CD4-positive, alpha-beta T cell (primary cell): ENCODE data around the gene JADE3. TPM values are rescaled to one million over a fixed set of nuclear protein-coding genes. Genes with fewer than 3 reads are reported as not detected.
A peak's percentile ranks its signal among the peaks of the same experiment; 100 is the strongest.

Experiments
- ATAC-seq: fragments of 200-7000 bp; cut with Tn5 transposase; one replicate; pipeline ENCODE4 v1.10.0; 2022; ENCODE audit warnings: mild to moderate bottlenecking; ENCODE audit not compliant: poor library complexity
- CTCF ChIA-PET: fragments of 350-600 bp; sonication (Branson Sonifier 250); formaldehyde crosslinking; loops from one replicate; lab custom pipeline; 2021; ENCODE audit warnings: antibody characterized with exemption, inconsistent platforms; lab: Charles Lee
- POLR2A ChIA-PET: fragments of 350-600 bp; sonication (Branson Sonifier 250); formaldehyde crosslinking; loops from one replicate; lab custom pipeline; 2021; ENCODE audit warnings: antibody characterized with exemption, inconsistent platforms; lab: Charles Lee
- DNase-seq, 14 experiments: peaks; one replicate each; pipeline ENCODE4 v3.0.0-alpha.2; 2013 to 2020; ENCODE audit warnings: mixed read lengths in 2 of 14
- H3K27ac ChIP-seq, 2 donors: one replicate each; pipeline versions ENCODE4 v1.5.1 to v1.7.0; 2013; ENCODE audit warnings: low read length in 2 of 2, low read depth in 1 of 2, mild to moderate bottlenecking in 1 of 2
- H3K27me3 ChIP-seq, 2 experiments: 1 replicate in 1 of 2; 2 replicates in 1 of 2; pipeline versions ENCODE4 v1.6.1 to v1.7.0; 2013; ENCODE audit warnings: low read length in 2 of 2, control low read depth in 1 of 2, mild to moderate bottlenecking in 1 of 2, moderate library complexity in 1 of 2; ENCODE audit not compliant: insufficient read depth in 2 of 2, control insufficient read depth in 1 of 2
- H3K36me3 ChIP-seq: one replicate; pipeline ENCODE4 v1.6.1; 2013; ENCODE audit warnings: low read length, control low read depth; ENCODE audit not compliant: insufficient read depth
- H3K4me1 ChIP-seq: one replicate; pipeline ENCODE4 v1.6.1; 2013; ENCODE audit warnings: low read length, control low read depth; ENCODE audit not compliant: insufficient read depth
- H3K4me3 ChIP-seq: one replicate; pipeline ENCODE4 v1.5.1; 2013; ENCODE audit warnings: mild to moderate bottlenecking, low read length, moderate library complexity
- H3K9me3 ChIP-seq, 2 experiments: 1 replicate in 1 of 2; 2 replicates in 1 of 2; pipeline versions ENCODE4 v1.6.1 to v1.7.0; 2013; ENCODE audit warnings: low read length in 2 of 2, mild to moderate bottlenecking in 2 of 2, control low read depth in 1 of 2, moderate library complexity in 1 of 2; ENCODE audit not compliant: control insufficient read depth in 1 of 2, insufficient read depth in 1 of 2
- H3K27ac Mint-ChIP-seq: one replicate; pipeline ENCODE4 v1.8.0; 2020; ENCODE audit warnings: mixed read lengths
- H3K27me3 Mint-ChIP-seq: one replicate; pipeline ENCODE4 v1.8.0; 2021; ENCODE audit warnings: mixed read lengths
- H3K36me3 Mint-ChIP-seq: one replicate; pipeline ENCODE4 v1.8.0; 2021; ENCODE audit warnings: low read depth, mixed read lengths
- H3K4me1 Mint-ChIP-seq: one replicate; pipeline ENCODE4 v1.8.0; 2021; ENCODE audit warnings: low read depth, mixed read lengths
- H3K4me3 Mint-ChIP-seq: one replicate; pipeline ENCODE4 v1.8.0; 2020; ENCODE audit warnings: mild to moderate bottlenecking, mixed read lengths
- H3K9me3 Mint-ChIP-seq: one replicate; pipeline ENCODE4 v1.8.0; 2020; ENCODE audit warnings: mixed read lengths
- intact Hi-C, 2 experiments: fragments of 100-400 bp; cut with DNase I in 1 of 2; cut with micrococcal nuclease in 1 of 2; formaldehyde crosslinking; loops; one replicate each; pipeline versions ENCODE4 v1.15.1 to v1.9.0; 2023 to 2025; cut with DNase I, micrococcal nuclease
- total RNA-seq, 174 experiments: library from RNA in 2 of 174; stranded (reverse) in 2 of 174; gene quantifications; one replicate each; pipeline ENCODE4 v1.2.3 and lab custom pipeline; 2021 to 2026
- TF ChIP-seq, protein P1 (sequence below): fragments of 200-600 bp; IDR thresholded peaks from one replicate; pipeline ENCODE4 v1.8.0; 2022; ENCODE audit warnings: antibody characterized with exemption, mild to moderate bottlenecking

Gene JADE3
- total RNA-seq, 2 experiments from 2014 or later, result 0.05 to 0.20 TPM

DNA sequence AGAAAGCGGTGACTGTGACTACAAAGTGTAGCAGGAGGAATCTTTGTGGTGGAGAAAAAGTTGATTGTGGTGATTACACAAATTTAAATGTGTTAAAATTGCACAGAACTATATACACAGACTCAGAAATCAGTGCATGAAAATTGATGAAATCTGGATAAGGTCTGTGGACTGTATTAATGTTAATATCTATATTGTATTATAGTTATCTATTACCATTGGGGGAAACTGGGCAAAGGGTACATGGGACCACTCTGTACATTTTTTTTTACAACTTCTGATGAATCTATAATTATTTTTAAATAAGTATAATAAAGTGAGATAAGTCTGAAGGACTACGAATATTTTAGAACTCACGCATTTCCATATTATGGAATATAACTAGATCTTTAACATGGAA is 1.8 kb upstream of the JADE3 start:
- H3K9me3 ChIP-seq, result no peaks in the 10 kb centered on the region
- H3K9me3 Mint-ChIP-seq, result no peaks in the 10 kb centered on the region
- H3K4me3 Mint-ChIP-seq, result peak overlapping the region; percentile 23
- H3K27ac Mint-ChIP-seq, result no peak overlapping the region
- H3K36me3 Mint-ChIP-seq, result no peaks in the 10 kb centered on the region
- CTCF ChIA-PET, result no interaction called here
- POLR2A ChIA-PET, result no interaction called here
- H3K27ac ChIP-seq, result no peak overlapping the region
- no peak overlapping the region for H3K4me3 ChIP-seq
- TF ChIP-seq, protein P1, sequence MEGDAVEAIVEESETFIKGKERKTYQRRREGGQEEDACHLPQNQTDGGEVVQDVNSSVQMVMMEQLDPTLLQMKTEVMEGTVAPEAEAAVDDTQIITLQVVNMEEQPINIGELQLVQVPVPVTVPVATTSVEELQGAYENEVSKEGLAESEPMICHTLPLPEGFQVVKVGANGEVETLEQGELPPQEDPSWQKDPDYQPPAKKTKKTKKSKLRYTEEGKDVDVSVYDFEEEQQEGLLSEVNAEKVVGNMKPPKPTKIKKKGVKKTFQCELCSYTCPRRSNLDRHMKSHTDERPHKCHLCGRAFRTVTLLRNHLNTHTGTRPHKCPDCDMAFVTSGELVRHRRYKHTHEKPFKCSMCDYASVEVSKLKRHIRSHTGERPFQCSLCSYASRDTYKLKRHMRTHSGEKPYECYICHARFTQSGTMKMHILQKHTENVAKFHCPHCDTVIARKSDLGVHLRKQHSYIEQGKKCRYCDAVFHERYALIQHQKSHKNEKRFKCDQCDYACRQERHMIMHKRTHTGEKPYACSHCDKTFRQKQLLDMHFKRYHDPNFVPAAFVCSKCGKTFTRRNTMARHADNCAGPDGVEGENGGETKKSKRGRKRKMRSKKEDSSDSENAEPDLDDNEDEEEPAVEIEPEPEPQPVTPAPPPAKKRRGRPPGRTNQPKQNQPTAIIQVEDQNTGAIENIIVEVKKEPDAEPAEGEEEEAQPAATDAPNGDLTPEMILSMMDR, result no peak
- H3K27me3 ChIP-seq, result peaks cover 9 to 12% of the 10 kb centered on the region in 2 experiments
- H3K27me3 Mint-ChIP-seq, result peaks cover 16% of the 10 kb centered on the region
- ATAC-seq (no peak), DNase-seq (no peak)
- peaks cover 11% of the 10 kb centered on the region for H3K4me1 Mint-ChIP-seq
- no peaks in the 10 kb centered on the region for H3K36me3 ChIP-seq
- H3K4me1 ChIP-seq, result peaks cover 9% of the 10 kb centered on the region
- intact Hi-C loops, result loop anchor here (5.0 to 10.0 kb wide), 2 partner anchors 153 to 614 kb away; partner anchors contain the start of gene SLC9A7 (in 1 of the 2)

DNA sequence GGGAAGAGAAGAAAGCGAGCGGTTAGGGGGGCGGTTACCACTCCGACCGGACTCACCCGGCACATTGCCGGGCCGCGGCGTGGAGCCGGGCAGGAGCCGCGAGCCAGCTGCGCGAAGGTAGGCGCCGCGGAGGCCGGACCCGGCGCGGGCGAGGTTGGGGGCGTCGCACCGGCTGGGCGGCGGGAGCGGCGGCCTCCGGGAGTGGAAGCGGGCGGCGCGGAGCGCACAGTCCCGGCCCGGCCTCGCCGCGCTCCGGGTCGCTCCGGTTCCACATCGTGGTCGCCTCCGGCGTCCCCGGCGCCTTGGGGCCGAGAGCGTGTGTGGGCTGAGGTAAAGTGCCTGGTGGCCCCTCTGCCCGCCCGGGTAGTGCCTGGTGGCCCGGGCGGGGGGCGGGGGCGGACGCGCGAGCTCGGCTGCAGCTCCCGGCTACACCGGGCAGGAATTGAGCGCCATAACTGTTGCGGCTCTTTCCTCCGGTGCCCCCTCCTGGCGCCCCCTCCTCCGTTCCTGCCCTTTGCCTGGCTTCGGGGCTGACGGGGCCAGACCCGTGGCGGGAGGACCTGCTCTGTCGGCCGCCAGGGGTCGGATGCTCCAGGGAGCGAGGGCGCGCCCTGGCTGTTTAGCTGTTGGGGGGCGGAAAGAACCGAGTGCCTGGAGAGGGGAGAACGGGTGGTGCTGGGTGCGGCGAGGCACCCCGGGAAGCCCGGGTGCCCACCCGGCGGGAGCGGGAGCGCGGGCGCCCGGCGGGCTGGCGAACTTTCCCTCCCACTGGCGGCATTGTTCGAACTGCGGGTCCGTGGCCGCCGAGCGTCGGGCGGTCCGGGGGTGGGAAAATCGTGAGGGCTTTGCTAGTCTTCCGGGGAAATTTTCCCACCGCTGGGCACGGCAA is 626 bp downstream of the JADE3 start:
- CTCF ChIA-PET, result interaction anchor here (0.6 to 1.5 kb wide), 4 partner anchors 10 to 76 kb away, joined by 3 to 5 read pairs (median 3); partner anchors contain the start of gene RP2
- Histone ChIP-seq H3K4me1 (peaks cover 9% of the 10 kb centered on the region), H3K27ac (no peak overlapping the region), H3K9me3 (no peaks in the 10 kb centered on the region), H3K36me3 (no peaks in the 10 kb centered on the region), H3K27me3 (peaks cover 12 to 26% of the 10 kb centered on the region in 2 experiments), H3K4me3 (peak overlapping the region; percentile 55)
- Mint-ChIP-seq H3K4me3 (peak overlapping the region; percentile 90), H3K9me3 (no peaks in the 10 kb centered on the region), H3K36me3 (no peaks in the 10 kb centered on the region), H3K27me3 (peaks cover 41% of the 10 kb centered on the region), H3K4me1 (peaks cover 11% of the 10 kb centered on the region), H3K27ac (no peak overlapping the region)
- DNase-seq (peak in 10 of 14 experiments; percentile 5 to 53 (median 24)), ATAC-seq (peak; percentile 54)
- POLR2A ChIA-PET, result interaction anchor here (0.6 kb wide), 1 partner anchor 151 kb away, joined by 4 read pairs; no protein-coding TSS in a partner anchor
- intact Hi-C loops, result loop anchor here (5.0 to 10.0 kb wide), 2 partner anchors 156 to 612 kb away; partner anchors contain the start of gene SLC9A7 (in 1 of the 2)
- TF ChIP-seq, protein P1, result peak; percentile 29

DNA sequence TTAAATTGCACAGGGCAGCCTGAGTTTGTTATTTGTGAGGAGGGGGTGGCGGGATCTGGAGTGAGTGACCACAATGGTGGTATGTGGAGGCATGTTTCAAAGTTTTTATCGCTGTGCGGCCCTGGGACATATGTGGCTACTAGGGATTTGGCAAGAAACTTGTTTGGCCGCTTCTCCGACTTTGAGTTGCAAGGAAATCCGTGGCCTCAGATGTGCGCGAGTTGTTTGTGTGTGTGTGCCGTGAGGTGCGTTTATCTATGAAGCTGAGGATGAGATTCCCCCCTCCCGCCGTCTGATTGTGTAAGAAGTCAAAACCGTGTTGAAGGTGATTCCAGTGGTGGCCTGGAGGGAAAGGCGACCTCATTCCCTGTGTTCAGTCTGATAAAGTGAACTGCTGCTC is 1.4 kb downstream of the JADE3 start:
- Mint-ChIP-seq H3K36me3 (no peaks in the 10 kb centered on the region), H3K9me3 (no peaks in the 10 kb centered on the region), H3K27me3 (peaks cover 44% of the 10 kb centered on the region), H3K27ac (no peak overlapping the region), H3K4me3 (peak overlapping the region; percentile 90), H3K4me1 (peaks cover 11% of the 10 kb centered on the region)
- Histone ChIP-seq H3K4me3 (peak overlapping the region; percentile 55), H3K4me1 (peaks cover 9% of the 10 kb centered on the region), H3K27ac (no peak overlapping the region), H3K36me3 (no peaks in the 10 kb centered on the region), H3K9me3 (no peaks in the 10 kb centered on the region), H3K27me3 (peaks cover 12 to 26% of the 10 kb centered on the region in 2 experiments)
- ChIA-PET CTCF (interaction anchor here (0.6 to 1.5 kb wide), 3 partner anchors 10 to 76 kb away, joined by 3 to 5 read pairs (median 3); partner anchors contain the start of gene RP2), POLR2A (interaction anchor here (0.6 kb wide), 1 partner anchor 152 kb away, joined by 4 read pairs; no protein-coding TSS in a partner anchor)
- intact Hi-C loops, result loop anchor here (5.0 to 10.0 kb wide), 2 partner anchors 156 to 611 kb away; partner anchors contain the start of gene SLC9A7 (in 1 of the 2)
- DNase-seq, result peak in 3 of 14 experiments; percentile 10 to 12 (median 11)
- ATAC-seq, result no peak
- TF ChIP-seq, protein P1, result no peak
